Measurements from ENCODE around the gene MBNL1. TPM values are rescaled to one million over a fixed set of nuclear protein-coding genes. Genes with fewer than 3 reads are reported as not detected.
A peak's percentile ranks its signal among the peaks of the same experiment; 100 is the strongest.

The MBNL1 gene
- polyA plus RNA-seq, 3 donors, result 190 to 204 (median 191) TPM

GRCh38 chr3:152256851-152257562 lies 11.7 kb upstream of the MBNL1 start:
- intact Hi-C loops (cut with micrococcal nuclease), result no loop called here
- DNase-seq, result no peak
- Mint-ChIP-seq H3K4me1 (peaks cover 85% of the 10 kb centered on the region), H3K27me3 (ENCODE audit: low read depth in 3 of 3) (no peaks in the 10 kb centered on the region), H3K36me3 (peaks cover 12 to 23% of the 10 kb centered on the region in 2 donors), H3K27ac (peak overlapping the region; percentile 86 to 98 (median 95)), H3K9me3 (no peaks in the 10 kb centered on the region), H3K4me3 (peak overlapping the region; percentile 22 to 73)
- no peak for TF ChIP-seq CTCF (IDR thresholded peaks at IDR 0.05)
- peaks cover 71 to 91% of the 10 kb centered on the region in 2 donors for H3K4me1 ChIP-seq (ENCODE audit: control insufficient read depth in 1 of 2, insufficient read depth in 2 of 2, low read length in 2 of 2)
- H3K9me3 ChIP-seq (replicated peaks in 1 of 2; ENCODE audit: control insufficient read depth in 1 of 2, insufficient read depth in 1 of 2, low read length in 2 of 2), result no peaks in the 10 kb centered on the region
- H2AFZ ChIP-seq (ENCODE audit: insufficient read depth, low read depth, low read length, poor library complexity, severe bottlenecking), result no peak overlapping the region
- H3K9ac ChIP-seq (ENCODE audit: insufficient read depth, low read length, poor library complexity, severe bottlenecking), result peak overlapping the region; percentile 60
- H3K36me3 ChIP-seq (replicated peaks in 1 of 2; ENCODE audit: control insufficient read depth in 1 of 2, insufficient read depth in 2 of 2, low read length in 2 of 2), result peaks cover 0 to 3% of the 10 kb centered on the region in 2 donors
- H3K27ac ChIP-seq (ENCODE audit: low read depth in 1 of 2, low read length in 2 of 2), result peak overlapping the region; percentile 57 to 92
- H3K79me2 ChIP-seq (ENCODE audit: insufficient read depth, low read length), result peaks cover 99% of the 10 kb centered on the region
- no peaks in the 10 kb centered on the region for H3K27me3 ChIP-seq (ENCODE audit: control insufficient read depth in 2 of 2, insufficient read depth in 2 of 2, low read length in 2 of 2)
- peaks cover 44% of the 10 kb centered on the region for H4K20me1 ChIP-seq (ENCODE audit: insufficient read depth, low read length)
- H3K4me2 ChIP-seq (replicated peaks; ENCODE audit: extremely low read depth, low read length, poor library complexity, severe bottlenecking), result peak overlapping the region; percentile 66
- H3K4me3 ChIP-seq (replicated peaks in 1 of 3; ENCODE audit: low read depth in 2 of 3, low read length in 3 of 3), result peak overlapping the region in 1 of 3 experiments; percentile 60
- WGBS (ENCODE audit: insufficient coverage), result no CpG with 5 or more reads among the region's 5 CpGs

GRCh38 chr3:152257563-152258035 lies 11.1 kb upstream of the MBNL1 start:
- DNase-seq, result peak in 2 of 3 donors; percentile 50 to 80
- H3K27me3 ChIP-seq (ENCODE audit: control insufficient read depth in 2 of 2, insufficient read depth in 2 of 2, low read length in 2 of 2), result no peaks in the 10 kb centered on the region
- Mint-ChIP-seq H3K27me3 (ENCODE audit: low read depth in 3 of 3) (no peaks in the 10 kb centered on the region), H3K9me3 (no peaks in the 10 kb centered on the region), H3K36me3 (peaks cover 15 to 25% of the 10 kb centered on the region in 2 donors), H3K4me3 (peak overlapping the region; percentile 22 to 73), H3K4me1 (peaks cover 85% of the 10 kb centered on the region), H3K27ac (peak overlapping the region; percentile 86 to 98 (median 95))
- H3K4me1 ChIP-seq (ENCODE audit: control insufficient read depth in 1 of 2, insufficient read depth in 2 of 2, low read length in 2 of 2), result peaks cover 70 to 85% of the 10 kb centered on the region in 2 donors
- H3K79me2 ChIP-seq (ENCODE audit: insufficient read depth, low read length), result peaks cover 100% of the 10 kb centered on the region
- H3K27ac ChIP-seq (ENCODE audit: low read depth in 1 of 2, low read length in 2 of 2), result peak overlapping the region; percentile 57 to 92
- TF ChIP-seq CTCF (IDR thresholded peaks at IDR 0.05), result no peak
- peak overlapping the region; percentile 66 for H3K4me2 ChIP-seq (replicated peaks; ENCODE audit: extremely low read depth, low read length, poor library complexity, severe bottlenecking)
- H2AFZ ChIP-seq (ENCODE audit: insufficient read depth, low read depth, low read length, poor library complexity, severe bottlenecking), result no peak overlapping the region
- H3K9me3 ChIP-seq (replicated peaks in 1 of 2; ENCODE audit: control insufficient read depth in 1 of 2, insufficient read depth in 1 of 2, low read length in 2 of 2), result no peaks in the 10 kb centered on the region
- H4K20me1 ChIP-seq (ENCODE audit: insufficient read depth, low read length), result peaks cover 44% of the 10 kb centered on the region
- intact Hi-C loops (cut with micrococcal nuclease), result no loop called here
- 0% methylated on average over 2 of the region's 5 CpGs for WGBS (ENCODE audit: insufficient coverage)
- peaks cover 0 to 8% of the 10 kb centered on the region in 2 donors for H3K36me3 ChIP-seq (replicated peaks in 1 of 2; ENCODE audit: control insufficient read depth in 1 of 2, insufficient read depth in 2 of 2, low read length in 2 of 2)
- H3K9ac ChIP-seq (ENCODE audit: insufficient read depth, low read length, poor library complexity, severe bottlenecking), result peak overlapping the region; percentile 60
- H3K4me3 ChIP-seq (replicated peaks in 1 of 3; ENCODE audit: low read depth in 2 of 3, low read length in 3 of 3), result peak overlapping the region in 2 of 3 experiments; percentile 25 to 60
